Mesenchymal stem cell (in vitro differentiated cells and primary cell): ENCODE measurements around the gene KCNJ15.
A peak's percentile ranks its signal among the peaks of the same experiment; 100 is the strongest.

Experiments
- DNase-seq: peaks from one replicate; pipeline ENCODE4 v3.0.0-alpha.2; 2013
- H2AFZ ChIP-seq: one replicate; pipeline ENCODE4 v1.6.1; 2013; ENCODE audit warnings: low read depth, mild to moderate bottlenecking, control low read depth, inconsistent platforms, low read length, moderate library complexity
- H2AK5ac ChIP-seq: 2 replicates; pipeline ENCODE4 v1.6.1; 2013; ENCODE audit warnings: low read length, moderate library complexity, mild to moderate bottlenecking, inconsistent platforms; ENCODE audit not compliant: severe bottlenecking
- H2BK120ac ChIP-seq: one replicate; pipeline ENCODE4 v1.6.1; 2013; ENCODE audit warnings: low read depth, mild to moderate bottlenecking, inconsistent platforms, low read length, moderate library complexity
- H2BK12ac ChIP-seq, 2 experiments: one replicate each; pipeline ENCODE4 v1.6.1; 2013; ENCODE audit warnings: inconsistent platforms in 2 of 2, low read length in 2 of 2, mild to moderate bottlenecking in 2 of 2, moderate library complexity in 2 of 2, control low read depth in 1 of 2
- H2BK15ac ChIP-seq: one replicate; pipeline ENCODE4 v1.6.1; 2013; ENCODE audit warnings: mild to moderate bottlenecking, low read depth, inconsistent platforms; ENCODE audit not compliant: poor library complexity, severe bottlenecking
- H2BK5ac ChIP-seq: 2 replicates; pipeline ENCODE4 v1.6.1; 2013; ENCODE audit warnings: low read depth, mild to moderate bottlenecking, low read length, control low read depth, inconsistent platforms; ENCODE audit not compliant: poor library complexity, severe bottlenecking
- H3K14ac ChIP-seq, 2 experiments: one replicate each; pipeline ENCODE4 v1.6.1; 2013; ENCODE audit warnings: inconsistent platforms in 2 of 2, low read length in 2 of 2, control low read depth in 1 of 2, mild to moderate bottlenecking in 1 of 2, moderate library complexity in 1 of 2
- H3K18ac ChIP-seq, 2 experiments: one replicate each; pipeline ENCODE4 v1.6.1; 2013; ENCODE audit warnings: inconsistent platforms in 2 of 2, low read length in 2 of 2, control low read depth in 1 of 2, low read depth in 1 of 2, mild to moderate bottlenecking in 1 of 2
- H3K23ac ChIP-seq, 2 experiments: one replicate each; pipeline ENCODE4 v1.6.1; 2013; ENCODE audit warnings: inconsistent platforms in 2 of 2, low read length in 2 of 2, mild to moderate bottlenecking in 2 of 2, moderate library complexity in 2 of 2, control low read depth in 1 of 2
- H3K27ac ChIP-seq: 2 replicates; pipeline ENCODE4 v1.5.1; 2013; ENCODE audit warnings: mild to moderate bottlenecking, moderate library complexity, low read length, control low read depth, inconsistent platforms; ENCODE audit not compliant: poor library complexity, severe bottlenecking
- H3K27me3 ChIP-seq, 2 experiments: 2 replicates each; pipeline versions ENCODE4 v1.6.1 to v1.7.0; 2013; ENCODE audit warnings: low read length in 2 of 2, mild to moderate bottlenecking in 2 of 2, moderate library complexity in 2 of 2, control low read depth in 1 of 2, inconsistent platforms in 1 of 2; ENCODE audit not compliant: control insufficient read depth in 1 of 2, insufficient read depth in 1 of 2
- H3K36me3 ChIP-seq, 2 experiments: 2 replicates each; pipeline versions ENCODE4 v1.6.1 to v1.7.0; 2013; ENCODE audit warnings: low read length in 2 of 2, control low read depth in 1 of 2, inconsistent platforms in 1 of 2, low read depth in 1 of 2, mild to moderate bottlenecking in 1 of 2; ENCODE audit not compliant: insufficient read depth in 2 of 2, control insufficient read depth in 1 of 2
- H3K4ac ChIP-seq, 2 experiments: one replicate each; pipeline ENCODE4 v1.6.1; 2013; ENCODE audit warnings: inconsistent platforms in 2 of 2, low read length in 2 of 2, mild to moderate bottlenecking in 2 of 2, moderate library complexity in 2 of 2, control low read depth in 1 of 2, low read depth in 1 of 2
- H3K4me1 ChIP-seq: 2 replicates; pipeline ENCODE4 v1.6.1; 2013; ENCODE audit warnings: low read depth, low read length, control low read depth; ENCODE audit not compliant: control insufficient read depth, insufficient read depth
- H3K4me2 ChIP-seq: 2 replicates; pipeline ENCODE4 v1.6.1; 2013; ENCODE audit warnings: low read length, mild to moderate bottlenecking, inconsistent platforms; ENCODE audit not compliant: poor library complexity, severe bottlenecking
- H3K4me3 ChIP-seq, 2 experiments: 2 replicates each; pipeline versions ENCODE4 v1.5.1 to v1.7.0; 2013; ENCODE audit warnings: low read length in 2 of 2, mild to moderate bottlenecking in 2 of 2, control low read depth in 1 of 2, low read depth in 1 of 2; ENCODE audit not compliant: insufficient read depth in 1 of 2
- H3K79me1 ChIP-seq: replicated peaks from 2 replicates; pipeline ENCODE4 v1.6.1; 2013; ENCODE audit warnings: mild to moderate bottlenecking, control low read depth, low read length, inconsistent platforms; ENCODE audit not compliant: poor library complexity, severe bottlenecking
- H3K9ac ChIP-seq: 2 replicates; pipeline ENCODE4 v1.7.0; 2013; ENCODE audit warnings: mild to moderate bottlenecking, low read length, moderate library complexity
- H3K9me3 ChIP-seq: 2 replicates; pipeline ENCODE4 v1.7.0; 2013; ENCODE audit warnings: mild to moderate bottlenecking, low read length; ENCODE audit not compliant: control insufficient read depth
- H4K8ac ChIP-seq: one replicate; pipeline ENCODE4 v1.6.1; 2013; ENCODE audit warnings: inconsistent platforms, mild to moderate bottlenecking, low read length, moderate library complexity
- H4K91ac ChIP-seq: one replicate; pipeline ENCODE4 v1.6.1; 2013; ENCODE audit warnings: mild to moderate bottlenecking, low read length, inconsistent platforms
- WGBS: methylation state at CpG from one replicate; pipeline ENCODE4 v1.1.7; 2013; ENCODE audit warnings: mixed read lengths; 5-methylcytosine and 5-hydroxymethylcytosine counted together

KCNJ15 gene

DNA sequence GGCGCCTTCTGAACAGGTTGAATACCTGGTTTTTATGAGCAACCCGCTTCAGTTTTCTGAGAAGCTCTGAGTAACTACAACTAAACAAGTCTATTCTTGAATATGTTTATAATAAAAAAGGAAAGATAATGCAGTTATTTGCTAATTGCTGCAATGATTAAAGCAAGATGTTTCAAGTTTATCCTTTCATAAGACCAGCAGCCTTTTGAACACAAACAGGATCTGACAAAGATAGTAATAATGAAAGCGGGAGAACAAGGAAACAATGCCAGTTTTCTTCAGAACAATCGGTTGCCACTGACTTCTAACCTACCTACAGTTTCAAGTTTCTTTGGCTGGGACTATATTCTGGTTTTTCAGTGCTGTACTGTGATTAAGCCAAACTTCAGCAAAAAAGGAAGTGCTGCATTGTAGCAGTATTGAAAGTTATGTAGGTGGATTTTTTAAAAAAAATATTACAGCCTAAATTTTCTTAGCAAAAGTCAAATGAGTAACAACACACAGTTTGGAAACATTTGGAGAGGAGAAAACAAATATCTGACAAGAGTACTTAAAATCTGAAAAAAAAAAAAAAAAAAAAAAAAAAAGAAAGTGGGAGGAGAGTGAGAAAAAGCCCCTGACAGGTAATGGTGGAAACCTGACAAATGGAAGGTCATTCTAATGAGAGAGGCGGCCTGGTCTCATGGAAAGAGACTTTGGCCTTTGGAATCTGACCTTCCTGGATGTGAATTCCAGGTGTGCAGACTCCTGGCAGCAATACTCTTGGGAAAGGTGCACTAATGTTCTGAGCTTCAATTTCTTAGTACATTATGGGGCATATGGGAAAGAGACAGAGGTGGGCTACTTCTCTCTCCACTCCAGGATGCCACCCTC lies 11.4 kb downstream of the KCNJ15 start:
- H3K27ac ChIP-seq, result no peak overlapping the region
- no peaks in the 10 kb centered on the region for H3K9me3 ChIP-seq
- H2BK120ac ChIP-seq, result no peak overlapping the region
- H4K91ac ChIP-seq, result no peak overlapping the region
- H3K23ac ChIP-seq, result no peak overlapping the region
- WGBS, result 92% methylated on average over 3 of the region's 5 CpGs
- H2BK15ac ChIP-seq, result no peak overlapping the region
- peak overlapping the region; percentile 96 for H2AK5ac ChIP-seq
- H3K4ac ChIP-seq, result peak overlapping the region in 1 of 2 experiments; percentile 77
- peaks cover 0 to 2% of the 10 kb centered on the region in 2 experiments for H3K36me3 ChIP-seq
- peak overlapping the region in 1 of 2 experiments; percentile 35 for H3K14ac ChIP-seq
- peak overlapping the region; percentile 87 for H3K9ac ChIP-seq
- no peaks in the 10 kb centered on the region for H3K27me3 ChIP-seq
- peaks cover 11% of the 10 kb centered on the region for H3K4me1 ChIP-seq
- H3K4me3 ChIP-seq, result no peak overlapping the region
- H3K18ac ChIP-seq, result peak overlapping the region in 1 of 2 experiments; percentile 92
- no peaks in the 10 kb centered on the region for H3K79me1 ChIP-seq
- H2BK12ac ChIP-seq, result peak overlapping the region in 1 of 2 experiments; percentile 70
- DNase-seq, result no peak
- no peak overlapping the region for H4K8ac ChIP-seq
- H2AFZ ChIP-seq, result no peak overlapping the region
- H2BK5ac ChIP-seq, result no peak overlapping the region
- no peak overlapping the region for H3K4me2 ChIP-seq

GRCh38 chr21:38268864-38269575 lies 12.2 kb downstream of the KCNJ15 start:
- Histone ChIP-seq H2AK5ac (peak overlapping the region; percentile 96), H3K4me3 (no peak overlapping the region), H4K8ac (no peak overlapping the region), H2BK120ac (no peak overlapping the region), H3K9ac (peak overlapping the region; percentile 87), H3K23ac (no peak overlapping the region), H3K27me3 (no peaks in the 10 kb centered on the region), H2BK15ac (no peak overlapping the region), H4K91ac (no peak overlapping the region), H3K14ac (peak overlapping the region in 1 of 2 experiments; percentile 35), H3K4ac (peak overlapping the region in 1 of 2 experiments; percentile 77), H3K18ac (peak overlapping the region in 1 of 2 experiments; percentile 92), H3K4me1 (peaks cover 10% of the 10 kb centered on the region), H3K27ac (no peak overlapping the region), H3K79me1 (no peaks in the 10 kb centered on the region), H2AFZ (no peak overlapping the region), H2BK5ac (no peak overlapping the region), H3K36me3 (peaks cover 2 to 3% of the 10 kb centered on the region in 2 experiments), H3K9me3 (no peaks in the 10 kb centered on the region), H3K4me2 (no peak overlapping the region), H2BK12ac (peak overlapping the region in 1 of 2 experiments; percentile 70)
- 78% methylated on average over 5 of the region's 5 CpGs for WGBS
- no peak for DNase-seq

- H3K4me1 ChIP-seq, result peaks cover 10% of the 10 kb centered on the region
- no peaks in the 10 kb centered on the region for H3K9me3 ChIP-seq
- peak; percentile 65 for DNase-seq
- no peak overlapping the region for H2BK5ac ChIP-seq
- no peaks in the 10 kb centered on the region for H3K27me3 ChIP-seq
- no peak overlapping the region for H3K23ac ChIP-seq
- no peak overlapping the region for H3K4me2 ChIP-seq
- WGBS, result 18% methylated on average over 2 of the region's 2 CpGs
- no peak overlapping the region for H3K14ac ChIP-seq
- H4K91ac ChIP-seq, result no peak overlapping the region
- H3K4me3 ChIP-seq, result no peak overlapping the region
- peak overlapping the region; percentile 16 for H2AK5ac ChIP-seq
- H2BK120ac ChIP-seq, result no peak overlapping the region
- H3K18ac ChIP-seq, result peak overlapping the region; percentile 14 to 59
- H4K8ac ChIP-seq, result no peak overlapping the region
- no peak overlapping the region for H2BK15ac ChIP-seq
- H2AFZ ChIP-seq, result no peak overlapping the region
- H3K4ac ChIP-seq, result no peak overlapping the region
- peak overlapping the region in 1 of 2 experiments; percentile 35 for H2BK12ac ChIP-seq
- no peaks in the 10 kb centered on the region for H3K79me1 ChIP-seq
- peak overlapping the region; percentile 8 for H3K27ac ChIP-seq
- H3K36me3 ChIP-seq, result peaks cover 2 to 8% of the 10 kb centered on the region in 2 experiments
- peak overlapping the region; percentile 87 for H3K9ac ChIP-seq
These were observed 12.8 kb downstream of the KCNJ15 start for GRCh38 chr21:38269576-38269936.

- Histone ChIP-seq H3K18ac (peak overlapping the region in 1 of 2 experiments; percentile 50), H3K4me3 (no peak overlapping the region), H4K8ac (no peak overlapping the region), H3K23ac (no peak overlapping the region), H2BK12ac (peak overlapping the region in 1 of 2 experiments; percentile 64), H3K27me3 (no peaks in the 10 kb centered on the region), H2BK120ac (no peak overlapping the region), H2AFZ (no peak overlapping the region), H3K9me3 (no peaks in the 10 kb centered on the region), H3K36me3 (peaks cover 0 to 8% of the 10 kb centered on the region in 2 experiments), H4K91ac (peak overlapping the region; percentile 36), H3K79me1 (no peaks in the 10 kb centered on the region), H3K4ac (peak overlapping the region in 1 of 2 experiments; percentile 3), H2BK5ac (no peak overlapping the region), H3K4me1 (peaks cover 7% of the 10 kb centered on the region), H3K4me2 (no peak overlapping the region), H3K27ac (no peak overlapping the region), H3K9ac (no peak overlapping the region), H3K14ac (no peak overlapping the region), H2BK15ac (no peak overlapping the region), H2AK5ac (peak overlapping the region; percentile 92)
- DNase-seq, result no peak
- WGBS, result 91% methylated on average over 6 of the region's 6 CpGs
These were observed 15.4 kb downstream of the KCNJ15 start for GRCh38 chr21:38272215-38272614.
